HepG2 (cell line): ENCODE results near the gene MSI2. TPM values are rescaled to one million over a fixed set of nuclear protein-coding genes. Genes with fewer than 3 reads are reported as not detected.

Source experiments
- ATAC-seq: fragments of 200-7000 bp; cut with Tn5 transposase; 3 replicates; pipeline ENCODE4 v1.9.1; 2020; ENCODE audit warnings: mild to moderate bottlenecking, moderate library complexity
- BruUV-seq: library from RNA; stranded (reverse); fragments of 400-500 nt; replicated peaks from 2 replicates; lab custom pipeline; 2021; lab: Mats Ljungman, UMichigan
- CTCF ChIA-PET: fragments of 300-600 bp; formaldehyde crosslinking; extraction: SDS; loops from one replicate; lab custom pipeline; 2021; ENCODE audit warnings: low total read pairs, inconsistent platforms, low intra/inter-chr PET ratio; lab: Yijun Ruan, JAX
- POLR2A ChIA-PET: fragments of 350-600 bp; sonication (Branson Sonifier 250); formaldehyde crosslinking; loops from one replicate; lab custom pipeline; 2020; ENCODE audit warnings: antibody characterized with exemption, inconsistent platforms; lab: Yijun Ruan, JAX
- DNase-seq: peaks from one replicate; pipeline ENCODE4 v3.0.0-alpha.2; 2015; ENCODE audit warnings: low spot score
- FAIRE-seq: peaks from 3 replicates; lab custom pipeline; 2011; peaks lifted over from hg19 to GRCh38; lab: Jason Lieb, UNC
- H2AFZ ChIP-seq: one replicate; pipeline ENCODE4 v1.6.1; 2011; ENCODE audit warnings: low read length, inconsistent platforms
- H3K27ac ChIP-seq: fragments of 300-600 bp; 3 replicates; pipeline ENCODE4 v1.8.0; 2011; ENCODE audit warnings: mixed run types, mild to moderate bottlenecking, mixed read lengths, low read length, inconsistent platforms; ENCODE audit not compliant: insufficient read depth; ENCODE audit errors: extremely low read length
- H3K27me3 ChIP-seq, 2 experiments: fragments of 200-600 bp in 1 of 2; 2 replicates in 1 of 2; 3 replicates in 1 of 2; pipeline versions ENCODE4 v1.6.0 to v1.8.0; 2011; ENCODE audit warnings: low read length in 2 of 2, mild to moderate bottlenecking in 2 of 2, moderate library complexity in 2 of 2, inconsistent platforms in 1 of 2; ENCODE audit not compliant: insufficient read depth in 2 of 2, control insufficient read depth in 1 of 2
- H3K36me3 ChIP-seq, 2 experiments: fragments of 200-600 bp in 1 of 2; replicated peaks in 1 of 2; 2 replicates in 1 of 2; 3 replicates in 1 of 2; pipeline versions ENCODE4 v1.5.1 to v1.8.0; 2011; ENCODE audit warnings: low read length in 2 of 2, inconsistent platforms in 1 of 2; ENCODE audit not compliant: insufficient read depth in 2 of 2, control insufficient read depth in 1 of 2
- H3K4me1 ChIP-seq: 2 replicates; pipeline ENCODE4 v1.5.1; 2012; ENCODE audit warnings: low read length, inconsistent platforms; ENCODE audit not compliant: insufficient read depth
- H3K4me2 ChIP-seq: 2 replicates; pipeline ENCODE4 v1.6.0; 2011; ENCODE audit warnings: low read depth, low read length, inconsistent platforms
- H3K4me3 ChIP-seq, 3 experiments: fragments of 200-600 bp in 1 of 3; sonication (generic), shearing (Covaris generic) in 1 of 3; replicated peaks in 1 of 3; 2 replicates each; pipeline ENCODE4 v1.5.1; 2011 to 2016; ENCODE audit warnings: low read length in 3 of 3, inconsistent platforms in 2 of 3, low read depth in 2 of 3, mild to moderate bottlenecking in 2 of 3, control low read depth in 1 of 3, mixed read lengths in 1 of 3; ENCODE audit not compliant: insufficient read depth in 1 of 3
- H3K79me2 ChIP-seq: one replicate; pipeline ENCODE4 v1.6.1; 2011; ENCODE audit warnings: low read length, inconsistent platforms; ENCODE audit not compliant: insufficient read depth
- H3K9ac ChIP-seq: 2 replicates; pipeline ENCODE4 v1.6.0; 2011; ENCODE audit warnings: mild to moderate bottlenecking, low read depth, low read length, inconsistent platforms; ENCODE audit not compliant: insufficient read depth
- H3K9me3 ChIP-seq: 2 replicates; pipeline ENCODE4 v1.5.1; 2012; ENCODE audit warnings: mild to moderate bottlenecking, low read length
- H4K20me1 ChIP-seq: 2 replicates; pipeline ENCODE4 v1.6.0; 2011; ENCODE audit warnings: inconsistent platforms, mild to moderate bottlenecking, low read length, moderate library complexity; ENCODE audit not compliant: insufficient read depth
- ARID5B ChIP-seq: IDR thresholded peaks from 2 replicates; pipeline ENCODE4 v1.4.0; 2020; ENCODE audit warnings: mild to moderate bottlenecking, missing genetic modification reagents
- WGBS: methylation state at CpG from one replicate; pipeline ENCODE4 v1.1.6; 2017; ENCODE audit warnings: low lambda C conversion rate; 5-methylcytosine and 5-hydroxymethylcytosine counted together
- in situ Hi-C: cut with HindIII; loops from 2 replicates; pipeline ENCODE4 v1.10.0; 2017; ENCODE audit warnings: low pct_unique_long_range_greater_than_20kb; ENCODE audit not compliant: extremely low pct_ligation_motif_present
- intact Hi-C: fragments of 100-400 bp; cut with micrococcal nuclease; formaldehyde crosslinking; loops from one replicate; pipeline ENCODE4 v1.10.0; 2022; ENCODE audit not compliant: unreplicated experiment
- polyA plus RNA-seq, 8 experiments: library from polyadenylated mRNA; depleted of rRNA in 3 of 8; stranded (reverse) in 7 of 8; unstranded in 1 of 8; fragments of >200 nt; fragmentation: Illumina TruSeq in 4 of 8; extraction: Trizol in 4 of 8; gene quantifications; 2 replicates each; pipeline versions ENCODE4 v1.2.1 to v1.2.3, GENCODE V29; 2011 to 2016; ENCODE audit warnings: low read depth in 4 of 8, missing spikeins in 1 of 8, mixed read lengths in 1 of 8; ENCODE audit not compliant: insufficient read depth in 1 of 8
- total RNA-seq, 5 experiments: library from RNA; depleted of rRNA; stranded (reverse); fragments of >200 nt; fragmentation: Illumina TruSeq; extraction: Trizol; gene quantifications; 2 replicates each; pipeline ENCODE4 v1.2.3, GENCODE V29; 2016; ENCODE audit warnings: low read depth in 1 of 5
- TF ChIP-seq, protein P1 (sequence below): sonication (generic); formaldehyde crosslinking; IDR thresholded peaks from 2 replicates; pipeline ENCODE4 v1.5.0; 2020; ENCODE audit warnings: missing genetic modification reagents

MSI2 gene
- total and polyA plus RNA-seq, 2 of the 13 experiments (the other 11 are each of a cell fraction or from before 2014, with no cell fraction given) = 77.5 to 78.4 TPM

DNA sequence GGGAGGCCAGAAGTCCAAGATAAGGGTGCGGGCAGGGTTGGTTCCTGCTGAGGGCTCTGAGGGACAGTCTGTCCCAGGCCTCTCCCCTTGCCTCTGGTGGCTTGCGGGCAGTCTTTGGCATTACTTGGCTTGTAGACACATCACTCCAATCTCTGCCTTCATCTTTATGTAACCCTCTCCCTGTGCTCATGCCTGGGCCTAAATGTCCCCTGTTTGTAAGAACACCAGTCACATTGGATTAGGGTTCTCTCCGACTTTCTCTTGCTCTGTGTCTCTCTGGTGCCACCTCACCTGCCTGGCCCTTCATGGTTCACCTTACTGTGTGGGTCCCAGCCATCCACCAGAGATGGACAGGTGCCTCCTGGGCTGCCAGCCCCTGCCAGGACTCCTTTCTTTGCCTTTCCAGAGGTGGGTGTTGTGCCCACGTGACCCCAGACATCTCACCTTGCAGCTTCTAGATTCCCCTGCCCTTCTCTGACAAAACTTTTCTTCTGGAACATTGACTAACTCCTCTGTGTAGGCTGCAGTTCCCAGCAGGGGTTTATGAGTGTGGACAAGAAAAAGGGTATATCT lies 205.8 kb downstream of the MSI2 start:
- 98% methylated on average over 4 of the region's 4 CpGs for WGBS
- no peaks in the 10 kb centered on the region for H4K20me1 ChIP-seq
- no peak overlapping the region for H3K4me3 ChIP-seq
- peaks cover 66% of the 10 kb centered on the region for H3K4me1 ChIP-seq
- H3K27me3 ChIP-seq = no peaks in the 10 kb centered on the region
- H3K36me3 ChIP-seq = 0 out of 5 replicates have a peak, but pooled peaks cover 0 to 2% of the 10 kb centered on the region in 2 experiments
- no peak for FAIRE-seq
- no peak overlapping the region for H3K4me2 ChIP-seq
- H3K9ac ChIP-seq = no peak overlapping the region
- TF ChIP-seq ARID5B (CRISPR knock-in tag) = no peak
- TF ChIP-seq, protein P1, sequence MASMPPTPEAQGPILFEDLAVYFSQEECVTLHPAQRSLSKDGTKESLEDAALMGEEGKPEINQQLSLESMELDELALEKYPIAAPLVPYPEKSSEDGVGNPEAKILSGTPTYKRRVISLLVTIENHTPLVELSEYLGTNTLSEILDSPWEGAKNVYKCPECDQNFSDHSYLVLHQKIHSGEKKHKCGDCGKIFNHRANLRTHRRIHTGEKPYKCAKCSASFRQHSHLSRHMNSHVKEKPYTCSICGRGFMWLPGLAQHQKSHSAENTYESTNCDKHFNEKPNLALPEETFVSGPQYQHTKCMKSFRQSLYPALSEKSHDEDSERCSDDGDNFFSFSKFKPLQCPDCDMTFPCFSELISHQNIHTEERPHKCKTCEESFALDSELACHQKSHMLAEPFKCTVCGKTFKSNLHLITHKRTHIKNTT = no peak
- in situ Hi-C loops (no loop called here), intact Hi-C loops (loop anchor here (5.0 kb wide), 1 partner anchor 280 kb away; no protein-coding TSS in a partner anchor)
- H3K9me3 ChIP-seq = no peaks in the 10 kb centered on the region
- H2AFZ ChIP-seq = no peak overlapping the region
- no peak for ATAC-seq
- ChIA-PET POLR2A (no interaction called here), CTCF (no interaction called here)
- H3K27ac ChIP-seq = no peak overlapping the region
- peaks cover 11% of the 10 kb centered on the region for H3K79me2 ChIP-seq
- no TSS peak for BruUV-seq
- DNase-seq = no peak
